Iris pigment epithelial cell (primary cell): ENCODE measurements around the gene VKORC1.

Experiments
- DNase-seq: peaks from one replicate; pipeline ENCODE4 v3.0.0-alpha.2; 2011; ENCODE audit warnings: low read depth

Gene VKORC1

GRCh38 chr16:31082368-31083045 is 12.1 kb downstream of the VKORC1 start:
- no peak for DNase-seq

GRCh38 chr16:31081428-31082351 is 12.9 kb downstream of the VKORC1 start:
- no peak for DNase-seq

- no peak for DNase-seq
These were observed 13.7 kb downstream of the VKORC1 start for GRCh38 chr16:31080756-31081419.

- no peak for DNase-seq
These were observed 14.5 kb downstream of the VKORC1 start for GRCh38 chr16:31080035-31080629.

- DNase-seq: no peak
These were observed 15.2 kb downstream of the VKORC1 start for GRCh38 chr16:31079342-31079944.

GRCh38 chr16:31078597-31079341 is 15.8 kb downstream of the VKORC1 start:
- DNase-seq: no peak

- DNase-seq: no peak
These were observed 16.8 kb downstream of the VKORC1 start for GRCh38 chr16:31077592-31078396.

GRCh38 chr16:31077024-31077423 is 17.6 kb downstream of the VKORC1 start:
- DNase-seq: no peak

GRCh38 chr16:31076319-31076718 is 18.3 kb downstream of the VKORC1 start:
- DNase-seq: no peak

GRCh38 chr16:31074814-31075183 is 19.8 kb downstream of the VKORC1 start:
- peak; percentile 46 for DNase-seq

- peak; percentile 100 for DNase-seq
These were observed 20.4 kb downstream of the VKORC1 start, which contains the start of the genes ZNF646 and ZNF668 for GRCh38 chr16:31073970-31074813. TSS of gene ZNF646 (plus strand) at chr16:31074422. CDS start at chr16:31076325, 1,903 bp downstream. TSS of gene ZNF668 (minus strand) at chr16:31074240. CDS start at chr16:31064459, 9,781 bp downstream.

GRCh38 chr16:31073142-31073969 is 21.2 kb downstream of the VKORC1 start:
- DNase-seq: peak; percentile 95

- DNase-seq: peak; percentile 68
These were observed 22.0 kb downstream of the VKORC1 start for GRCh38 chr16:31072540-31073141.

- peak; percentile 86 for DNase-seq
These were observed 22.7 kb downstream of the VKORC1 start for GRCh38 chr16:31071861-31072260.

GRCh38 chr16:31067342-31067741 is 27.3 kb downstream of the VKORC1 start:
- no peak for DNase-seq

- peak; percentile 95 for DNase-seq
These were observed 29.6 kb downstream of the VKORC1 start for GRCh38 chr16:31064882-31065461.

GRCh38 chr16:31063843-31064611 is 30.6 kb downstream of the VKORC1 start:
- no peak for DNase-seq
